HG02571 (cell line): ENCODE data around the gene CFAP54.
A peak's percentile ranks its signal among the peaks of the same experiment; 100 is the strongest.

Experiments used
- ATAC-seq: cut with Tn5 transposase; IDR thresholded peaks from one replicate; pipeline ENCODE4 v1.9.1; 2021; ENCODE audit warnings: mild to moderate bottlenecking, moderate library complexity; ENCODE audit not compliant: unreplicated experiment

CFAP54 gene

DNA sequence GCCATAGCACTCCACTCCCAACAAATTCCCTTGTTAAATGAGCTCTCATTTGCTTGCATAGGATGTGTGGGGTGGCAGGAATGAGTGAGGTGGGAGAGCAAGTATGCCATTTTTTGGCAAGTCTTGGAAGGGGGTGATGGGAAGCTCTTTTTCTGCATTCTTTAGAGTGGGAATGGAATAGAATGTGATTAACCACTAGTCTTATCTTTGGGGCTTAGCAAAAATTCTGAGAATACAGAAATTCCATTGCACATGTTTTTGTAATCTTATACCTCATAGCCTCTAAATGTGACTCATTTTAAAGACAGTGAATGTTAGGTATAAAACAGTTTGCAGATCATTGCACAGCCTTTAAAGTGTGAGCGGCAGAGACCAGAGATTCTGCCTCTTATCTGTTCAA, 389.3 kb downstream of the CFAP54 start:
- ATAC-seq = no peak

DNA sequence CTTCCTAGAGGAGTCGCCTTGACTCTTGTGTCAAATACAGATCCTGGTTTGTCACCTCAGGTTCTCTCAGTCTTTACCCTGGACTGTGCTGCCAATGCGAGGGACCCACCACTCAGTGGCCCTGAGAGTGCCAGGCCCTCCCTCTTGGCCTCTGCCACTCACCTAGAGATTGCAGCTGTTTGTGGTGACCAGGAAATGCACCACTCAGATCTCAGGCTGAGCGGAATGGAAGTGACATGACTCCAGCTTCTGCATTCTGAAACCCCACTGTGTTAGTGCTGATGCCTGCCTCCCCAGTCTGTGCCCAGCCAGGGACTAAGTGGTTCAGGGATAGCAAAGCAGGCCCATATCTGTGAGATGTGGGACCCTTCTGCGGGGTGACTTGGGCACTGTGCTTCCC, 389.9 kb downstream of the CFAP54 start:
- ATAC-seq = no peak

DNA sequence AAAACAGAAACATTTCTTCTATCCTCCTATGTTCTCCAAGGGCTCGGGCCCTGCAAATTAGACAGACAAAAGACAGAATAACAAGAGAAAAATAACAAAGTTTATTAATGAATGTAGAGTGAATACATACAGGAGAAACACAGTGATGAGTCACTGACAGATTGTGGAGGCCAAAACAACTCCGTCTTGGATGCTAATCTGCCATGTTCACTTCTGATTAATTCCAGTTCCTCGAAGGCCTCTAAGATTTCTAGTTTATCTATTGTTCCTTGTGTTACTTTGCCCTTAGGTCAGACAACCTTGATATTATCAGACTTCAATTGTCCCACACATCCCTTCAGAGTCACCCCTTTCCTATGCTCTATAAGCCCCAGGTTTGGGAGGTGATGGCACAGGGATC, 390.8 kb downstream of the CFAP54 start:
- no peak for ATAC-seq

DNA sequence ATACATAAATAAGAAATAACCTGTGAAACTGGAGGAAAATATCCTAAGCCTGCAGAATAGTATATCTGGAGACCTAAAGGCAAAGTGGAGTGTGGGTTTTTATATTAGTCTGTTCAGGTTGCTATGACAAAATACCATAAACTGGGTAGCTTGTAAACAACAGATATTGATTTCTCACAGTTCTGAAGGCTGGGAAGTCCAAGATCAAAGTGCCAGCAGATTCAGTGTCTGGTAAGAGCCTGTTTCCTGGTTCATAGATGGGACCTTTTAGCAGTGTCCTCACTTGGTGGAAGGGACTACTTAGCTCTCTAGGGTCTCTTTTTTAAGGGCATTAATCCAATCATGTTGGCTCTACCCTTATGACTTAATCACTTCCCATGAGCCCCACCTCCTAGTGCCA, 392.2 kb downstream of the CFAP54 start:
- no peak for ATAC-seq

DNA sequence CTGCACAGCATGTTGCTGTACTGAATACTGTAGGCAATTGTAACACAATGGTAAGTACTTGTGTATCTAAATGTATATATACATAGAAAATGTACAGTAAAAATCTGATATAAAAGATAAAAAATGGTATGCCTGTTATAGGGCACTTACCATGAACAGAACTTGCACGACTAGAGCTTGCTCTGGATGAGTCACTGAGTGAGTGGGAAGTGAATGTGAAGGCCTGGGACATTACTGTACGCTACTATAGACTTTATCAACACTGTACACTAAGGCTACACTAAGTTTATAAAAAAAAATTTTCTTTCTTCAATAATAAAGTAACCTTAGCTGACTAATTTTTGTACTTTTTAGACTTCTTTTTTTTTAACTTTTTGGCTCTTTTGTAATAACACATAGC, 393.5 kb downstream of the CFAP54 start:
- no peak for ATAC-seq

DNA sequence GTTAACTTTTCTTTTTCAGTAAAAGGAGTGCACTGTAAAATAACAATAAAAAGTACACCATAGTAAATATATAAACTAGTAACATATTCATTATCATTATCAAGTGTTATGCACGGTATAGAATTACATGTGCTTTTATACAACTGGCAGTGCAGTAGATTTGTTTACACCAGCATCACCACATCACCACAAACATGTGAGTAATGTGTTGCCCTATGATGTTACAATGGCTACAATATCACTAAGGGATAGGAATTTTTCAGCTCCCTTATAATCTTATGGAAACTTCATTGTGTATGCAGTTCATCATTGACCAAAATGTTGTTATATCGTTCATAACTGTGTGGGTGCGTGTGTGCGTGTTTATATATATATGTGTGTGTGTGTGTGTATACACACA, 394.2 kb downstream of the CFAP54 start:
- no peak for ATAC-seq

DNA sequence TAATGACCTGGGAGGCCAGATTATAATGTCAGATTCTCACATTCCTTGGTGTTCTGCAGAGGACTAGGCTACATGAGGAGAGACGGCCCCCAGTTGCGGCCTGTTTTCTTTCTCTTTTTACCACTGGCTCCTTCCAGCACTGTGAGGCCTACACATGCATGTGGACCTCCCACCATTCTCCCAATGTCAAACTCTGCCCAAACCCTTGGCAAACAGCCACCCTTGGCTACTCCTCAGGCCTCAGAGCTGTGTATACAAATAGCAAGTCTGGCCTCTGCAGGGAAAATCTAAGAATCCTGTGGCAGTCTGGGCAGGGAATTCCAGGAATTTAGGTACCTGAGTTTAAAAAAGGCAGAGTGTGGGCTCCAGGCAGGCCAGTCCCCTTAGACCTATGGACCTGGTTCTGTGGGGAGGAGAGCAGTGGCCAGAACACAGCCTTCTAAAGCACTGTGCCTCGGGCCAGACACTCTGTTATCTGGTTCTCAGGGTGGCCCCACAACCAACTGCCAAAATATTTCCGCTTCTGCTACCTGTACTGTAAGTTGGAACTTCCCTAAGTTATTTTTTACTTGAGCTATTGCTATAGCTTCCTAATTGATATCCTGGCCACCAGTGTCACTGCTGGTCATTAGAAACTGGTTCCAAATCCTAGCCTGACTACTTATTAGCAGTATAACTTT, 397.8 kb downstream of the CFAP54 start:
- ATAC-seq = no peak

DNA sequence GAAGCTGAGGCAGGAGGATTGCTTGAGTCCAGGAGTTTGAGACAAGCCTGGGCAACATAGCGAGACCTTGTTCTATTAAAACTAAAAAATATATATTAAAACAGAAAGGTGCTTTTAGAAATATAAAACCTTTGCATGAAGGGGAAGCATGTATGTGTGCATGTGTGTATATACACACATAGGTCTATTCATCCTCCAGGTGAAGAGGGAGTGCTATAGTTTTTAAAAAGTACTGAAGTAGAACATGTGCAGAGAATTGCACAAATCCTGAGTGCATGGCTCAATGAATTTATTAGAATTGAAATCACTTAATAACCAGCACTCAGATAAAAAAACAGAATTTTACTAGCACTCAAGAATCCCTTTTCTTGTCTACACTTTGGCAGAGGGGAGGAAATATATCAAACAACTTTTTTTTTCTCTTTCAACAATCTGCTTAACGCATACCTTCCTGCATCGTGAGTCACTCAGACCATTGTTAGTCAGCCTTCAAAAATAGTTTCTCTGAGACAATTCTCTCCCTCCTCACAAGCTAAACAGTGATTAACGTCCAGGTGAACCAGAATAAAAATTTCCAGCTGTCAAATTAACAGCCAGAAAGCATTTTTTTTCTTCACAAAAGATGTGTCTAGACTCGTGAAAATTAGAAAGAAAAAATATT, 400.0 kb downstream of the CFAP54 start:
- no peak for ATAC-seq

DNA sequence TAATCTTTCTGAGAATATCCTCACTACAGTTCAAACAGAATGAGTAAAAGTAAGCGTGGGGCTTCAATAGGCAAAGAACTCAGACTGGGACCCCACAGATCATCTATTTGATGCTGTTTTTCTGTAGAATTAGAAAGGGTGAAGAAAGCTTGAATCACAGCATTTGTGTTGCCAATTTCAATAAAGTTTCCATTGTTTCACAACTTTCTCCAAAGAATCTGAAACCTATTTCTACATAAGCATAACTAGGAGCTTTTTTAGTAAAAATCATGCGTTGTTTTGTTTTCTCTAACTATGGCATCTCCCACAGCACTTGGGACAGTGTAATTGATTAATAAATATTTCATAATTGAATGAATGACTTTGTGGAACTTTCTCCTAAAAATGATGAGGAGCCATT, 401.0 kb downstream of the CFAP54 start:
- ATAC-seq = no peak

DNA sequence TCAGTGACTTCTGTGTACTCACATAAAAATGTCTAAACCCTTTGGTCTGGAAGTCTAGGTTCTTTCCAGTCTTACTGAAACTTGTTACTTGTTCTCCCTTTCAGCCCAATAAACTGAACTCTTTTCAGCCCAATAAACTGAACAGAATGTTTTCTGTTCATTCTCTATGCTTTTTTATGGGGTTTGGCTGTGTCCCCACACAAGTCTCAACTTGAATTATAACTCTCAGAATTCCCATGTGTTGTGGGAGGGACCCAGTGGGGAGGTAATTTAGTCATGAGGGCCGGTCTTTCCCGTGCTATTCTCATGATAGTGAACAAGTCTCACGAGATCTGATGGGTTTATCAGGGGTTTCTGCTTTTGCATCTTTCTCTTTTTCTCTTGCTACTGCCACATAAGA, 402.7 kb downstream of the CFAP54 start:
- no peak for ATAC-seq

DNA sequence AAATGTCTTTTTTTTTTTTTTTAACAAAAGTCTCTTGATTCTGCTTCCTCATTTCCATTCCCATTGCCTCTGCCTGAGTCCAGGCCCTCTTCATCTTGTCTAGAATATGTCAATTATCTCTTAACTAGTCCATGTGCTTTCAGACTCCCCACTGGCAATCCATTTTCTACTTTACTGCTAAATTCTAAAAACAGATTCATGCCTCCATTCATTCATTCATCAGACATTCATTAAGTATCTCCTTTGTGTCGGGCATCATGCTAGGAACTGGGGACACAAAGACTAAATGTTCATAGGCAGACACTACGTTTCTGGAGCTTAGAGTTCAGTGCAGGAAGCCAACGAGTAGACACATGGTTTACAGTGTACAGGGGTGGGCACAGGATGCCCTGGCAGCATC, 408.0 kb downstream of the CFAP54 start:
- no peak for ATAC-seq

DNA sequence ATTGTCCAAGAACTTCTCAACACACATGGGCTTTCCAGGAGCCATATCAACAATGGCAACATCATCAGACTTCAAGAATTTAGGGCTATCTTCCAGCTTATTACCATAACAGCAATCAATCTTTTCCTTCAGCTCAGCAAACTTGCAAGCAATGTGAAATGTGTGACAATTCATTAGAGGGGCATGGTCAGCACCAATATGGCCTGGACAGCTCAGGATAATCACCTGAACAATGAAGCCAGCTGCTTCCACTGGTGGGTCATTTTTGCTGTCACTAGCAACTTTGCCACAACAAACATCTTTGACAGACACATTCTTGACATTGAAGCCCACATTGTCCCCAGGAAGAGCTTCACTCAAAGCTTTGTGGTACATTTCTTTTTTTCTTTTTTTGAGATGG, 411.8 kb downstream of the CFAP54 start:
- ATAC-seq = no peak

DNA sequence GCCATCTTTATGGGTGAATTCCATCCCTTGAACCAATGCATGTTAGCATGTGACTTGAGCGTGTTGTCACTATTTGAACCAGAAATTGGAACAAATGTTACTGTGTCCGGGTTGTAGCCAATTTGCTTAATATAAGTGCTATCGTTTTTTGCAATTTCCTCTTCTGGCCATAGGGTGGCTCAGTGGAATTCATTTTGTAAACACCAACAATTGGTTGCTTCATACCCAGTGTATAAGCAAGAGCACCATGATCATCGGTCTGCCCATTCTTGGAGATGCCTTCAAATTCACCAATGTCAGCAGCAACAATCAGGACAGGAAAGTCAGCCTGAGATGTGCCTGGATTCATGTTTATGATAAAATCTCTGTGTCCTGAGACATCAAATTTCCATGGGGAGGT, 412.7 kb downstream of the CFAP54 start:
- ATAC-seq = no peak

DNA sequence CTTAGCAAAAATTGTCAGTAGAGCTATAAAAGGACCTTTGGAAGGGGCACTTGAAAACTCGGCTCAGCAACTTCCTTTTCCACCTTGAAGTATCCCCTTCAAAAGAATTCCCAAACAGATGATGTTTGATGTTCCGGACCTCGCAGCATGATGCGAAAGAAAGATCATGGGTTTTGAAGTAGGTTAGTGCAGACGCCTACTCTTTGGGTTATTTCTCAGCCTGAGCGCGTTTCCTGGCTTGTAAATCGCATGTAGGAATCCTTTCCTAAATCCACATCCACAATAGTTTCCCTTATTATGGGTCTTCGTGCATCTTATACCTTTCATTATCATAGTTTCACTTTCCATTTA, 417.1 kb downstream of the CFAP54 start:
- no peak for ATAC-seq

DNA sequence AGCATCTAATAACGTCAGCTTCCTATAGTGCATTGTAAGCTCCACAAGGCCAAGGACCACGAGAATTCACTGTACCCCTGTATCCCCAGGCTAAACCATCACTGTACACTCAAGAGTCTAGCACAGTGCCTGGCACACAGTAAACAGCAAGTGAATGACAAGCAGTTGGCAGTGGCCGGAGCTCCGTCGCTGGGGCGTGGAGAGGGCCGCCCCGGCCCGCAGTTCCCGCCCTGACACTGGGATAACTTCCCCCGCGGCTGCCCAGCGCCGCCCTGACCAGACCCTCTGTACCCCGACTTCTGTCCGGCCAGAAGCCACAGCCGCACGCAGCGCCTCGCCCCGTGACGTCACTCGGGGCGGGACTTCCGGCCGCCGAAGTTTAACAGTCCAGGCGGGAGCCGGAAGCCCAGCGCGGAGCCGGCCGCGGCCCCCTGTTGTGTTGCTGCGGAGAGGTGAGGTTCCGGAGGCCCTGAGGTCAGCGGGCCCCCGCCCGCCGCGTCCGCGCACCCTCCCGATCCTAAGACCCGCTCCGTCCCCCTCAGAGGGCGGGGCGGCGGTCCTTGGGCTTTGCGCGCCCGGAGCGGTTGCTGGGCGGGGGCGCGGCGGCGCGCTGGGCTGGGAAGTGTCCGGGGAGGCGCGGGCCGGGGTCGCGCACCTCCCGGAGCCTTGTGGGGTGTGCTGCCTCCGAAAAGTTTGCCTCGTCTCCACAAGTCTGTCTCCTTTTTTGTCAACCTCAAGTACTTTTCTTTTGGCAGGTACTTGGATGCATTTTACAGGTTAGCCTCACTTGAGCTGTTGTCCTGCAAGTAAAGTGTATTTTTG, 417.7 kb downstream of the CFAP54 start, which contains the start of gene NEDD1:
NEDD1 (plus strand) TSS at position 409 of the 822 bp plus-strand sequence. CDS start 2,503 bp downstream, outside the sequence.
- peak; percentile 94 for ATAC-seq

DNA sequence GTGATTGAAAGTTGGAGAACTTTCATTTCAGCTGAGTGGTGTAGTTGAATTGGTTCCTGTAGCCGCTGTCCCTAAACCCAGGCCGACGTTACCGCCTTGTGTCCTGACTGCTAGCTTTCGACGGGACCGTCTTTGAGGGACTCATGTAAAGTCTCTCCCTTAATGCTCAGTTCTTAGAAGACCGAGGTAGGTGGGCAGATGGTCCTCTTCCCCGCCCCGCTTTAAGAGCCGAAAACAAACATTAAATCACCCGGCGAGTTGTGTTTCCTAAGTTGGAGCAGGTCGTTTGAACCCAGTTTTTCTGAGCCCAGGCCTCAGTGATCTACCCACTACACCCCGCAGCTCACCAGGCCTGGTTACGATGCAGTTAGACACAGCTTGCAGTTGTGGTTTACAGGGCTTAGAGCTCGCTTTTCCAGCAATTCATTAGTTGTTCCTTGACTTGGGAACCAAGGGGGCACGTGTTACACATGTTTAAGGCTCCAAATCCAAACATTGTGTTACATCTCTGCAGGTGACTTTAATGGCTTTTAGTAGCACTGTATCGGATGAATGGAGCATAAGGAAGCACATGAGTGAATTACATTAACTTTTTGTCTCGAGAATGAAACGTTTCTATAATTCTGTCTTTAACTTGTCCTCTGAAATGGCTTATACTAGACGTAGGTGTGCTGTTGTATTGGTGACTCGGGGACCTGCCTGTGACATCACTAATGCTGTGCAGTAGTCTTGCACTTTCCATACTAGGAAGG, 418.5 kb downstream of the CFAP54 start:
- peak; percentile 34 for ATAC-seq

DNA sequence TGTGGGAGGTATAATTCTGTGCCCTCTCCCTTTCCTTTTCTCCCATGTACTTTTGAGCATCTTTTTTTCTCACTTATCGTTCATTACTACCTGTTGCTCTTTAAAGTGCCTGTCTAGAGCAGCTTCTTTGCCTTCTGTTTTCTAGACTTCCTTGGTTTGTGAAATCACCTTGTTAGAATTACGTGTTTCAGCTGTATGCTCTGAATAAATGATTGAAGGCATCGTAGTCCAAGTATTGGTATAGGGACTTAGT, 419.0 kb downstream of the CFAP54 start:
- no peak for ATAC-seq

DNA sequence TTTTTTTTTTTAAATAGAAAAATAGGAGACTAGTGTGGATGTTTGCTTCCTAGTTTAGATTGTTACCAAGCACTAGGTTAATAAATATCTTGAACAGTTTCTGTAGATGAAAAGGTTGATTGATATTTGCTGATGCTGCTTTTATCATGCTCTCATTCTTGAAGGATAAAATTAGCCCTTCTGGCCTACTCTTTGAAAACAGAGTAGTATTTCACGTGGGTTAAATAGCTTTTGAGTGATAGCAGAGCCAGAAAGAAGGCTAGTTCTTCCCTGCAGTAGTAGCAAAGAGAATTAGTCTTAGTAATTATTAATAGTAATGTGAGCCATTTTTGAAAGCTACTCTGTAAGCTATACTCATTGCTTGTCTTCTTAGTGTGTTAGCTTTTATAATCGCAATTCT, 422.9 kb downstream of the CFAP54 start:
- ATAC-seq = no peak

DNA sequence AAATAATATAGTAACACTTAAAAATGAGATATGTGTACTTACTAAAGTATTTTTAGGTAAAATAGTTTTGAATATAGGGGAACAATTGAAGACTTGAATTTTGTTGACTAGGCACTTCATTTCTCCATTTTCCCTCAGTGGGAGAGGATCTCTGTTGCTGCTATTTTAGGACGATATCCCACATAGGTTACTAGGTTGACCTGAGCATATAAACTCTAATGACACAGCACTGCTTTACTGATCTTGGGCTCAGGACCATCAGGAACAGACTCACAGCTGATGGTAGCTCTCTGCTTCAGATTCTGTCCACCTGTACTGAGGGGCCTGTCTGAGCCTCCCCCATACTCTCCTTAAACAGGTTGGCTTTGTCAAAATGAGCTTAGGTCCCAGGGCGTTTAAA, 423.6 kb downstream of the CFAP54 start:
- no peak for ATAC-seq

DNA sequence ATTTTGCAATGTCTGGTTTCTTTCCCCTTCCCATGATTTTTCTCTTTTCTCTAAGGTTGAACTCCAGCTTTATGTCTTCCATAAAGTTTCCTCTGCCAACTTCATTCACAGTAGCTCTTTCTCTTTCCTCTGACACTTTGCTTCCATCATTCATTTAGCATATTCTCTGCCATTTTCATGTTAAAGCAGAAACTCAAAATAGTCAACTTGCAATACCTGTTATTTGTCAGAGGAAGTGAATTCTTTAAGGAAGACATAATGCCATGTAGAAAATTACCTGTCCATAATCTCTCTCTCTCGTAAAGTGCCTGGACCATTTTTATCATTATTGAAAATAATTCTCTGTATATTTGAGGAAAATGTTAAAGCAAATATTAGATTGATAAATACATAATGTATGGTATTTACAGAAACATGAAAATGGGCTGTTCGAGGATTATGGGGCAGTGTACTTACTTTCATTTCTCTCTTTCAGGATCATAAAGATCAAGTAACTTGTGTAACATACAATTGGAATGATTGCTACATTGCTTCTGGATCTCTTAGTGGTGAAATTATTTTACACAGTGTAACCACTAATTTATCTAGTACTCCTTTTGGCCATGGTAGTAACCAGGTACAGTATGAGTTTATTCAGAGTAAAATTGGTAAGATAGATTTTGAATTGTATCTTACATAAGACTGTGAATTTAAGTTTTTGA, 430.3 kb downstream of the CFAP54 start:
- ATAC-seq = no peak
